GM12891 (cell line): Measurements from ENCODE around the gene KCP.

ENCODE experiments used
- POLR2AphosphoS5 ChIP-seq: IDR thresholded peaks from 2 replicates; pipeline ENCODE4 v1.6.1; 2011; ENCODE audit warnings: low read depth, low read length, control low read depth
- TAF1 ChIP-seq: IDR thresholded peaks from 2 replicates; pipeline ENCODE4 v1.6.1; 2011; ENCODE audit warnings: low read depth, low read length, control low read depth

GRCh38 chr7:128894101-128894440 is 16.4 kb downstream of the KCP start:
- TF ChIP-seq POLR2AphosphoS5 (no peak), TAF1 (no peak)
